C1 segment of cervical spinal cord (tissue), 14 donors: ENCODE results near the gene IKZF3.
"Not testable (repeated sequence)": the region's sequence is repeated elsewhere in the genome, so short reads cannot be mapped to it uniquely, and the experiment has no call there.

Experiments
- DNase-seq, 14 donors: peaks; one replicate each; lab custom pipeline; 2025; lab: John Stamatoyannopoulos, UW

IKZF3 gene

DNA sequence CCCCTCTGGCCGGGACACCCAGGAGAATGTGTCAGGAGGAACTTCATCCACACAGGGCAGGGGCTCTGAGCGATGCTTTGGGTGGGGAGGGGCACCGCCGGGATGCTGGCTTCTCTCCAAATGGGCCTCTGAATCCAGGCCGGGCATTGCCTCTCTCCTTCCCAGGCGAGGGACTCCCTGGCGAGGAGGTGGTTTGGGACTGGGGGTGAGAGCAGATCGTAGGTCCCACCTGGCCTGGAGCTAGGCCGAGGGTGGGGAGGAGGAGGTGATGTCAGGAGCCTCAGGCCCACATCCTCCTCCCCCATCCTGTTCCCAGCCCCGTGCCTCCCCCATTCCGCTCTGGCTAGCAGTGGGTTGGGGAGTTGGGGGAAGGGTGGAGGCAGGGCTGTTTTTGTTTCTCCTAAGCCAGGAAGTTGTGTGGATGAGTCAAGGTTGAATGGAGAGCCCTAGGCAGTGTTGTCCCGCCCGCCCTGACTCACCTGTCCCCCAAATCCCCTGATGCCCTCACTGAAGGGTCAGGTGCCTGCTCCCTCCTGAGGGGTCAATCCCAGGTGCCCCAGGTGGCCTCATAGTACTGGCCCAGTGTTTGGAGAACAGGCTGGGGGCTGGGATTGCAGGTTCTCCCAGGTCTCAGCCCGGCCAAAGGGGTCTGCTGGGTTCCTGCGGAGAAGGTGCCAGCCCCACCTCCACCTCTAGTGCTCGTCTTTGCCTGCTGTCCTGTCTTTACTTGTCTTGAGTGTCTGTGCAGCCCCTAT is 123.6 kb downstream of the IKZF3 start:
- no peak for DNase-seq

DNA sequence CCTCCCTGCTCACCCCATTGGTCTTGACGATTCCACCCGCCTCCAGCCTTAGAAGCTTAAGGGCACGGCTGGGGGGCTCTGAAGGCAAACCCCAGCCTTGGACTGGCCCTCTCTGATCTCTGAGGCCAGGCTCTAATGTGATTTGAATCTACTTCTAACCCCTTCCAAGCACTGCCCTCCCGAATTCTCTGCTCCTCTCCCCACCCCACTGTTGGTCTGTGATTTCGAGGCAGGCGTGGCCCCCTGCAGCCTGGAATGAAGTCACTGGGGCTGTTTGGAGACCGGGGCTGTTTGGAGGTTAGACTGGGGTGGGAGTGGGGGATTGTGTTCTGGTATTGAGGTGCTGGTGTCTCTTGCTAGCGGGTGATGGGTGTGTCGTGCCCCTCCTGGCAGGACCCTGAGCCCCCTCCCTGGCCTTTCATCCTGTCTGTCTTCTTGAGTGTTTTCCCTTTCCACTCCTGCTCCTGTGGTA is 124.2 kb downstream of the IKZF3 start:
- no peak for DNase-seq

DNA sequence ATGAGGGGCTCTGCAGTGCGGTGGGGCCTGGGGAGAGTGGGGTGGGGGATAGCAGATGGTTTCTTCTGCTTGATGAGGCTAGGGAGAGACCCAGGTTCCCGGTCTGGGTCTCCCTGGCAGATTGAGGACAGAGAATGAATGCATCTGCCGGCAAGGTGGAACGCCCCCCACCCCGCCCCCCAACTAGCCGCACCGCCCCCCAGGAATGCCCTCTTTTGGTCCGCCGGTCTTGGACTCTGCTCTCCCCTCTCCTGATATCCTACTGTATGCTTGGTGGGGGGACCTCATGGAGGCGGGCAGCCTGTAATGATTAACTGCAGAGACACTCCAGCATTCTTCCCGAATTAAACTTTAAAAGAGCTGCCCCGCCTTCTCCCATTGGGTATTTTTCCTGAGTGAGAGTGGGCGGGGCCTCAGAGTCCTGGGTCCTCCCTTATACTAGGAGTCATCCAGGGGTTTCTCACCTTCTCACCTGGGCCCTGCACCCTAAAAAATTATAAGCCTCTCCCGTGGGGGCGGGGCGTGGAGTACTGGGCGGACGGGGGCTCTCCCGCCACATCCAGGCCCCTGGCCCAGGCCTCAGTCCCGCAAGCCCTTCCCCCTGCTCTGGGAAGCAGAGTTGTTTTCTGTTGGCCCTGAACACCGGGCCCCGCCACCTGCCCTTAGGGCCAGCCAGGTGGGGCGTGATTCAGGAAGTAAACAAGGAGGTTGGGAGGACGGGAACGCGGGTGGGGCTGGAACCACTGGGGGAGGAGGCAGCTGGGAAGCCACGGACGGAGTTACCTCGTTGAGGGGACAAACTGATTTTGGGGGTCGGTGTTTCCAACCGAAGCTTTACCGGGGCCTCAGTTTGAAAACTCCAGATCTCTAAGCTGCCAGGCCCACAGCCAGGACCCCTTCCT is 124.9 kb downstream of the IKZF3 start:
- DNase-seq, result peak in 1 of 14 donors; percentile 33

DNA sequence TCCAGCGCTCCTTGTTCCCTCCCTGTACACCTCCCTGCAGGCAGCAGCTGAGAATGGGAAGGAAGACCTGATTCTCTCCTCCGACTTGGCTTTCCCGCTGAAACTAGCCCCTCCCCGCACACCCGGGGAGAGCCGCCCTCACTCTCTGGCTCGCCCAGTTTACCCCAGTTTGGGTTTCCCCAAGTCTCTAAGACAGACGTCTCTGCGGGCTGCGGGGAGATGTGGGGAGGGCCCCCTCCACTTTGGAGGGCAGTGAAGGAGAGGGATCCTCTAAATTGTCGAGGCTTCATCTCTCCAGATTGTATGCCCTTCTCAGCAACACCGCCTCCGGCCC is 125.6 kb downstream of the IKZF3 start:
- peak in 1 of 14 donors; percentile 68 for DNase-seq

DNA sequence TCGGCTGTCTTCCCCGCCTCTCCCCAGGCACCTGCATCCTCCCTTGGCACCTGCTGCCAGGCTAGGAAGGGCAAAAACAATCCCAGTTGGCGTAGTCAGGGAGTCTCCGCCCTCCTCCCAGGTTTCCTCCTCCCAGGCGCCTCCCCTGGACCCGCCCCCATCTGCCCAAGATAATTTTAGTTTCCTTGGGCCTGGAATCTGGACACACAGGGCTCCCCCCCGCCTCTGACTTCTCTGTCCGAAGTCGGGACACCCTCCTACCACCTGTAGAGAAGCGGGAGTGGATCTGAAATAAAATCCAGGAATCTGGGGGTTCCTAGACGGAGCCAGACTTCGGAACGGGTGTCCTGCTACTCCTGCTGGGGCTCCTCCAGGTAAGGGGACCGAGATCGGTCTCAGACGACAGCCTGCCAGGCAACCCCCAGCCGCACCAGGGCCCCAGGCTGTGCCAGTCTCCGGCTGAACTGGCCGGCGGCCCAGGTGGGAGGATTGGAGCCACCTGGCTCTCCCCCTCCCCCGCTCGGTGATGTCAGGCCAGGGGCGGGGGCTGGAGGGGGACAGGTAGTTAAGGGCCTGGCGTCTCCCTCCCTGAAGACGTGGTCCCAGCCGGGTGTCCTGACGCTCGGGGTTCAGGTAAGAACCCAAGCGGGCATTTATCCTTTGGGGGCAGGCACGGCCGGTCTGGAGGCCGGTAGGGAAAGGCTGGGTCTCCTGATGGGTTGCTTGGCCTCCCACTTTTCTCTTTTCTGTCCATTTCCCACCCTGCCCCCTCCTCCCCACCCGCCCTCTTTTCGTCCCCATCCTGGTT is 126.1 kb downstream of the IKZF3 start, which contains the start of gene GRB7:
GRB7 (plus strand) TSS at position 179 of the 808 bp plus-strand sequence. CDS start 4,364 bp downstream, outside the sequence.
- peak in 1 of 14 donors; percentile 89 for DNase-seq

- no peak for DNase-seq
Observed at GRCh38 chr17:39737206-39737759, 126.8 kb downstream of the IKZF3 start.

DNA sequence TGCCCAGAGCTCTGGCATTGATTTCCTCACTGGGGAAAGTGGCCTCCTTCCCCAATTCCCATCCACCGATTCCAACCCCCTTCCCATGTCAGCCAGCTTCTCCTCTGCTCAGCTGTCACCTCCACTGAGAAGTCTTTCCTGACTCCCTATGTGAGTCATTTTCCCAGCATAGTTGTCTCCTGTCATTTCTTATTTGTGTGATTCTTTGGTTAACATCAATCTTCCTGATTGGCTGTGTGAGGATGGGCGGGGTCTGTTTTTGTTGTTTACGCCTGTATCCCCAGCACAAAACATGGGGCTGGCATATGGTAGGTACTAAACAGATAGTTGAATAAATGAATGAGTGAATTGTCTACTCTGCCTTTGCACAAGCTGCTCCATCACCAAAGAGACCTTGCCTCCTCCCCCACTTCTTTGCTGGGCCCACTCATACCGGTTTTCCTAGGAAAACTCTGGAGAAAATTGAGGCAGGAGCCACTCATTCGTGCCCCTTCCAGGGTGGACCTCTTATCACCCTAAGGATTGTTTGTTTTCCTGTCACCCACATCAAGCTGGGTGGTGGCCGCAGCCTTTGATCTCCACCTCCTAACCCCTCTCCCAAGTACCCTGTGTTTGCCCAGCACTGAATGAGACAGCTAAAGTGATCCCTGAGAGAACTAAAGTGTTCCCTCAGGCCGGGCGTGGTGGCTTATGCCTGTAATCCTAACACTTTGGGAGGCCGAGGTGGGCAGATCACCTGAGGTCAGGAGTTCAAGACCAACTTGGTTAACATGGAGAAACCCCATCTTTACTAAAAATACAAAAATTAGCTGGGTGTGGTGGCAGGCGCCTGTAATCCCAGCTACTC is 127.6 kb downstream of the IKZF3 start:
- DNase-seq, result no peak

DNA sequence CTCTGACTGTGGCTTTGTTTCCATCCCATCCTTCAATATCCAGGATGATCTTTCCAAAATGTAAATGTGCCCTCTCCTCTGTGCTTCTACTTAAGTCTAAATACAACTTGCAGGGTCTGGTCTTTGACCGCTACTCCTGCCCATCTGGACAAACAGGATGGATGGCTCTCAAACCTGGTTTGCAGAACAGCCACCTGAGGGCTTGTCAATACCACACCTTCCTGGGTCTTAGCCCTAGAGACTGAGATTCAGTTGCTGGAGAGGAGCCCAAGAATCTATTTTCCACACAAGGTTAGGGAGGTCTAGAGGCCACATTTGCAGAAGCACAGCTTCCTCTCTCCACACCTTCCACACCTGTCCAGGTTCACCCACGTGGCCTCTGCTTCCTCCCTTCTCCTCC is 128.2 kb downstream of the IKZF3 start:
- DNase-seq, result no peak

GRCh38 chr17:39732586-39732985 is 131.5 kb downstream of the IKZF3 start:
- no peak for DNase-seq

GRCh38 chr17:39730095-39730921 is 133.8 kb downstream of the IKZF3 start, which contains the start of gene MIEN1:
Gene MIEN1, minus strand, starts transcription at chr17:39730532. Its CDS starts 37 bp downstream, at chr17:39730495.
- peak; percentile 50 to 93 (median 84) for DNase-seq

- no peak for DNase-seq
Observed at GRCh38 chr17:39729280-39729851, 134.7 kb downstream of the IKZF3 start.

DNA sequence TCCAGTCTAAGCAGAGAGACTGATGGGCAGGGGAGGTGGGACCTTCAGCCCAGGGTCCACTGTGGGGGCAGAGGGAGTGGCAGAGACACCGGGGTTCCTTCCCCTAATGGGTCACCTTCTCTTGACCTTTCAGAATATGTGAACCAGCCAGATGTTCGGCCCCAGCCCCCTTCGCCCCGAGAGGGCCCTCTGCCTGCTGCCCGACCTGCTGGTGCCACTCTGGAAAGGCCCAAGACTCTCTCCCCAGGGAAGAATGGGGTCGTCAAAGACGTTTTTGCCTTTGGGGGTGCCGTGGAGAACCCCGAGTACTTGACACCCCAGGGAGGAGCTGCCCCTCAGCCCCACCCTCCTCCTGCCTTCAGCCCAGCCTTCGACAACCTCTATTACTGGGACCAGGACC is 136.6 kb downstream of the IKZF3 start:
- no peak for DNase-seq

- no peak for DNase-seq
Observed at GRCh38 chr17:39726617-39727016, 137.5 kb downstream of the IKZF3 start.

DNA sequence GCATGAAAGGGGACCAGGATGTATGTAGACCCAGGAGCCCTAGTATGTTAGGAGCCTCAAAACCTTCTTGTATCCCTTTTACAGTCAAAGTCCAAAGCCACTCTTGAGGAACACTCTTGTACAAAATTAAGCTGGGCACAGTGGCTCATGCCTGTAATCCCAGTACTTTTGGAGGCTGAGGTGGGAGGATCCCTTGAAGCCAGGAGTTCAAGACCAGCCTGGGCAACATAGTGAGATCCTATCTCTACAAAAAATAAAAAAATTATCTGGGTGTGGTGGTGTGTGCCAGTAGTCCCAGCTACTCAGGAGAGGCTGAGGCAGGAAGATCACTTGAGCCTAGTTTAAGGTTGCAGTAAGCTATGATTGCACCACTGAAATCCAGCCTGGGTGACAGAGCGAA is 138.2 kb downstream of the IKZF3 start:
- DNase-seq, result not testable (repeated sequence)

- DNase-seq, result no peak
Observed at GRCh38 chr17:39724731-39725130, 139.4 kb downstream of the IKZF3 start.

DNA sequence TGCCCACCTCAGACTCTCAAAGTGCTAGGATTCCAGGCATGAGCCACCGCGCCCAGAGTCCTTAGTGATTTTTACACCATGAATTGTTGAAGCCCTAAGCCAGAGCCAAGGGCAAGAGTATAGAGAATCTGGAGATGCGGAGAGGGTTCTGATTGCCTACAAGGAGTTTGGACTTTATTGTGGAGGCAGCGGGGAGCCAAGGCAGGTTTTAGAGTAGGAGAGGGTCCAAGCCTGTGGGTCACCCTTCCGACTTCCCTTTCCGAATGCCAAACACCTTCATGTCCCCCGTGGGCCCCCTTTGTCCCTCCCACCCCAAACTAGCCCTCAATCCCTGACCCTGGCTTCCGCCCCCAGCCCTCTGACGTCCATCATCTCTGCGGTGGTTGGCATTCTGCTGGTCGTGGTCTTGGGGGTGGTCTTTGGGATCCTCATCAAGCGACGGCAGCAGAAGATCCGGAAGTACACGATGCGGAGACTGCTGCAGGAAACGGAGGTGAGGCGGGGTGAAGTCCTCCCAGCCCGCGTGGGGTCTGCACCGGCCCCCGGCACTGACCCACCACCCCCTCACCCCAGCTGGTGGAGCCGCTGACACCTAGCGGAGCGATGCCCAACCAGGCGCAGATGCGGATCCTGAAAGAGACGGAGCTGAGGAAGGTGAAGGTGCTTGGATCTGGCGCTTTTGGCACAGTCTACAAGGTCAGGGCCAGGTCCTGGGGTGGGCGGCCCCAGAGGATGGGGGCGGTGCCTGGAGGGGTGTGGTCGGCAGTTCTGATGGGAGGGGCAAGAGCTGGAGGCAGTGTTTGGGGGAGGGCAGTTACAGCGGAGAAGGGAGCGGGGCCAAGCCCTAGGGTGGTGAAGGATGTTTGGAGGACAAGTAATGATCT is 140.9 kb downstream of the IKZF3 start:
- DNase-seq, result no peak

GRCh38 chr17:39722104-39722503 is 142.0 kb downstream of the IKZF3 start:
- DNase-seq, result no peak
